ENCODE results near the gene COPS8.

DNA sequence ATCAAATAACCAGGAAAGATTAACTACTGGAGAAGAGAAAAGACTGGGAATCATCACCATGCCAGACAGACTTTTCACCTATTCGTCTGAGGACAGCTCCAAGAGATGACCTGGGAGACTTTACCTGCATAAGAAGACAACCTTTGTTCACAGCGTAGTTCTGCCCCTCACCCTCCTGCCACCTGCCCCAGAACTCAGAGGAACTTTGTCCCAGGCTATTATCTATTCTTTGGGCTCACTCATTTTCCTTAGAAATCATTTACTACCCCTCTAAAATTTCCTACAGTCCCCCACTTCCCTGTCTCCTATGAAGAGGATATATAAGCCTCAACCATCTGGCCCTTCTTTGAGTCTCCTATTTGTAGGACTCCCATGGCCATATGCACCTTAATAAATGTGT lies 19.3 kb upstream of the COPS8 start:
- TF ChIP-seq POLR2A (IDR thresholded peaks at IDR 0.05; ENCODE audit: low read length) (no peak), GATA1 (IDR thresholded peaks at IDR 0.05; ENCODE audit: low read depth, low read length) (no peak)
